ENCODE results near the gene HEPHL1.

Gene HEPHL1

DNA sequence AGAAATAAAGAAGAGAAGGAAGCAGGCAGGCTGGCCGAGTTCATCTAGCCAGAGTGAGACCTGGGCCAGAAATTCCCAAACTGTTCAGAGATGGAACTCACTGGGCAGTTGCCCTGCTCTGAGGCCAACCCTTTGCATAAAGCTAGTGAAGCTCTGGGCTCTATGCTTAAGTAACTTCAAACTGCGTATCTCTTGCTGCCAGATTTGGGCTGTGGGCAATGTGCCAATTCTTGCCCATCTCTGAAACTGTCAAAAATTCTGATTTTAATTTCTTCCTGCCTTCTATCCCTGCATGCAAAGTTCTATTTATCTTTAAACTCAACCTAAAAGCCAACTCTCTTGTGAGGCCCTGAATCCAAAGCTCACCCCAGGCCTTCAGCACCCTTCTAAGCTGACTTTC is 36.2 kb upstream of the HEPHL1 start:
- CTCF ChIA-PET, result interaction anchor here (1.1 kb wide), 1 partner anchor 10 kb away, joined by 4 read pairs; no protein-coding TSS in a partner anchor
- TF ChIP-seq, protein P1, sequence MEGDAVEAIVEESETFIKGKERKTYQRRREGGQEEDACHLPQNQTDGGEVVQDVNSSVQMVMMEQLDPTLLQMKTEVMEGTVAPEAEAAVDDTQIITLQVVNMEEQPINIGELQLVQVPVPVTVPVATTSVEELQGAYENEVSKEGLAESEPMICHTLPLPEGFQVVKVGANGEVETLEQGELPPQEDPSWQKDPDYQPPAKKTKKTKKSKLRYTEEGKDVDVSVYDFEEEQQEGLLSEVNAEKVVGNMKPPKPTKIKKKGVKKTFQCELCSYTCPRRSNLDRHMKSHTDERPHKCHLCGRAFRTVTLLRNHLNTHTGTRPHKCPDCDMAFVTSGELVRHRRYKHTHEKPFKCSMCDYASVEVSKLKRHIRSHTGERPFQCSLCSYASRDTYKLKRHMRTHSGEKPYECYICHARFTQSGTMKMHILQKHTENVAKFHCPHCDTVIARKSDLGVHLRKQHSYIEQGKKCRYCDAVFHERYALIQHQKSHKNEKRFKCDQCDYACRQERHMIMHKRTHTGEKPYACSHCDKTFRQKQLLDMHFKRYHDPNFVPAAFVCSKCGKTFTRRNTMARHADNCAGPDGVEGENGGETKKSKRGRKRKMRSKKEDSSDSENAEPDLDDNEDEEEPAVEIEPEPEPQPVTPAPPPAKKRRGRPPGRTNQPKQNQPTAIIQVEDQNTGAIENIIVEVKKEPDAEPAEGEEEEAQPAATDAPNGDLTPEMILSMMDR (IDR thresholded peaks at IDR 0.05; ENCODE audit: control extremely low read depth, extremely low read depth, low read depth, missing control alignments), result no peak
- no peak for DNase-seq (ENCODE audit: extremely low spot score)
- POLR2A ChIA-PET, result no interaction called here

DNA sequence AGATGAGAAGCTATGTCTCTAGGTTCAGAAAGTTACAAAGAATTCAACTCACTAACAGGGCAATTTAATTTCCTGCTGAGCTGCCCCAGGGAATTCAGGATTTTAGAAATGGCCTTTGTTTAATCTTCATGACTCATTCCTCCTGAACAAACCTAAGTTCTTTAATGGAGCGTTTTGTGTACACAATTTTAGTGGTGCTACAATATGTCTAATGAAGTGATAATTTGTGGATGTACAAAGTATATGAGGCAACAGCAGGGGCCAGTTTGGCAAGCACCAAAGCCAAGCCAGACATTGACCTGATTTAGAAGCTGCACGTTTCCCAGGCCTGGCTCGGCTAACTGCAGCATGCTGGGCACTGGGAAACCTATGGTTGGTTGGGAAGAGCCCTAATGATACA is 34.4 kb upstream of the HEPHL1 start:
- POLR2A ChIA-PET, result no interaction called here
- CTCF ChIA-PET, result no interaction called here
- DNase-seq (ENCODE audit: extremely low spot score), result no peak
- TF ChIP-seq, protein P1 (IDR thresholded peaks at IDR 0.05; ENCODE audit: control extremely low read depth, extremely low read depth, low read depth, missing control alignments), result no peak

DNA sequence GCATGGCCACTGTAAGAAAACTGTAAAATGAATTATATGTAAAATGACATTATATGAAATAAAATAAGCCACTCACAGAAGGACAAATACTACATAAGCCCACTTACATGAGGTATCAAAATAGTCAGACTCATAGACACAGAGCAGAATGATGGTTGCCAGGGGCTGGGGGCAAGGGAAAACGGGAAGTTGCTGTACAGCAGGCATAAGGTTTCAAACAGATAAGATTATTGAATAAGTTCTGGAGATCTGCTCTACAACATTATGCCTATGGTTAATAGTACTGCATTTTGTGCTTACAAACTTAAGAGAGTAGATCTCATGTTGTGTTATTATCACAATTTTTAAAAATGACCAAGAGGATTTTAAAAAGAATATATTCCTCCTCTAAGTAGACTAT is 32.7 kb upstream of the HEPHL1 start:
- ChIA-PET POLR2A (no interaction called here), CTCF (no interaction called here)
- DNase-seq (ENCODE audit: extremely low spot score), result no peak
- TF ChIP-seq, protein P1 (IDR thresholded peaks at IDR 0.05; ENCODE audit: control extremely low read depth, extremely low read depth, low read depth, missing control alignments), result no peak

DNA sequence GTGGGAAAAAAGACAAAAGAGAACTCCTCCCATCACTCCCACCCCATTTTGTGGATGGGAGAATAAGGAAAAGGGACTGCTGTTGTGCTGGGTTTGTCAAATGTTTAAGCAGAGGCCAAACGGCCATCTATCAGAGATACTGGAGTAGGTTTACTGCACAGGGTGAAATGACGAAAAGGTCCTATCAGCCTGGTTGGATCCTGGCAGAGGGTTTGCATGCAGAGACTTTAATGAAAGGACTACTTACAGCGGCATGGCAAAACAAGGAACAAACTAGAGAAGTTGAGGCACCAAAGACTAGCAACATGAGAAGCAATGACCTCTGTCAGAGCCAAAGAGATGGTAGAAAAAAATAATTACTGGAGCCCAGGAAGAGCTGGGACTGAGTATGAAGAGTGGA is 32.2 kb upstream of the HEPHL1 start:
- TF ChIP-seq, protein P1 (IDR thresholded peaks at IDR 0.05; ENCODE audit: control extremely low read depth, extremely low read depth, low read depth, missing control alignments), result no peak
- ChIA-PET POLR2A (no interaction called here), CTCF (no interaction called here)
- DNase-seq (ENCODE audit: extremely low spot score), result no peak

DNA sequence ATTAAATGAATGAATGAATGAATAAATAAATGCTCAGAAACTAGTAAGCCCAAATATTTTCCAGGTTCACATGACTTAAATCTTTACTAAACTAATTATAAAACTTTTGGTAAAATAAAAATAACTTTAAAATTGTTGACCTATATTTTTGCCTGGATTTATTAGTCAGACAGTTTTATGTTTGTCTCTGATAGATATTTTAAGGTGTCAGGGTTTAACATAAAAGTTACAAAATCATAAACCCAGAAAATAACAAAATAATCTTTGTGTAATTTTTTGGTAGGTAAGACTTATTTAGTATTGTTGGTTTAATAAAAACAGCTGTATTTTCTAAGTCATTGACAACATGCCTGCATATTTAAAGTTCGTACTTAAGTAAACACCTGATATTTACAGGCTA is 27.4 kb upstream of the HEPHL1 start:
- CTCF ChIA-PET, result no interaction called here
- DNase-seq (ENCODE audit: extremely low spot score), result no peak
- TF ChIP-seq, protein P1 (IDR thresholded peaks at IDR 0.05; ENCODE audit: control extremely low read depth, extremely low read depth, low read depth, missing control alignments), result no peak
- POLR2A ChIA-PET, result no interaction called here

DNA sequence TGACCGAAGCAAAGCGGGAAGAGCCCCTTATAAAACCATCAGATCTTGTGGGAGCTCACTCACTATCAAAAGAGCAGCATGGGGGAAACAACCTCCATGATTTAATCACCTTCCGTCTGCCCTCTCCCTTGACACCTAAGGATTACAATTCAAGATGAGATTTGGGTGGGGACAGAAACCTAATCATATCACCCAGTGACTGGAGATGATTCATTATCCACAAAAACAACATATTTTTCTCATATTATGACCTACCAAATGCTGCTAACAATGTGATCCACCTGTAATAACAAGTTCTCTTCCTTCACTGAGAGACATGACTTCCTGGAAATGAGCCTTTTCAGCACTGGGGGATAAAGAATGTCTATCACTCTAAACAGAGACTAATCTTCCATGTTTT is 23.4 kb upstream of the HEPHL1 start:
- no peak for DNase-seq (ENCODE audit: extremely low spot score)
- ChIA-PET CTCF (no interaction called here), POLR2A (no interaction called here)
- TF ChIP-seq, protein P1 (IDR thresholded peaks at IDR 0.05; ENCODE audit: control extremely low read depth, extremely low read depth, low read depth, missing control alignments), result no peak

DNA sequence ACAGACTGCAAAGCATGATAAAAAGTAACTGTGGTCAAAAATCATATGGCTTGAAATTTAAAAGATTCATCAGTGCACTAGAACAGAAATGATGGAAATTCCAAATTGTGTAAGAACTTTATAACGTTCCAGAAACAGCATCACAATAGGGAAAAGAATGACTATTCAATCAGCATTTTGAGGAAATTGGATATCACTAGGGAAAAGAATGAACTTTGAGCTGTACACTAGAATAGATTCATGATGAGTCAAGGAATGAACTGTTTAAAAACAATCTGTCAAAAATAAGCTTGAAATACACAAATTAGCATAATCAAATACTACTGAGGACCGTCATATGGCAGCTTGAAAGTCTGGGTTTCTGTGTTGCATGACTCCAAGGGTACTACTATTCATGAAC is 20.5 kb upstream of the HEPHL1 start:
- ChIA-PET CTCF (no interaction called here), POLR2A (no interaction called here)
- no peak for DNase-seq (ENCODE audit: extremely low spot score)
- TF ChIP-seq, protein P1 (IDR thresholded peaks at IDR 0.05; ENCODE audit: control extremely low read depth, extremely low read depth, low read depth, missing control alignments), result no peak

Data from GM10248 (cell line).